OCI-LY7 (cell line): Measurements from ENCODE around the gene ENOPH1. TPM values are rescaled to one million over a fixed set of nuclear protein-coding genes. Genes with fewer than 3 reads are reported as not detected.

Source experiments
- BruUV-seq: library from RNA; stranded (reverse); fragments of 400-500 nt; replicated peaks from 2 replicates; lab custom pipeline; 2021; lab: Mats Ljungman, UMichigan
- CTCF ChIA-PET: fragments of 300-600 bp; sonication (Branson Sonifier 250); formaldehyde crosslinking; loops from one replicate; lab custom pipeline; 2022; ENCODE audit warnings: antibody characterized with exemption; ENCODE audit not compliant: unreplicated experiment; lab: Charles Lee
- POLR2A ChIA-PET: fragments of 300-600 bp; sonication (Branson Sonifier 250); formaldehyde crosslinking; loops from one replicate; lab custom pipeline; 2022; ENCODE audit warnings: antibody characterized with exemption; lab: Charles Lee
- DNase-seq: peaks from one replicate; pipeline ENCODE4 v3.0.0-alpha.2; 2015; ENCODE audit warnings: low spot score
- H2AFZ ChIP-seq: fragments of 200-600 bp; sonication (generic), shearing (Covaris generic); 2 replicates; pipeline ENCODE4 v1.6.1; 2014; ENCODE audit warnings: mild to moderate bottlenecking, antibody characterized with exemption, low read length, moderate library complexity
- H3K27ac ChIP-seq: fragments of 200-600 bp; sonication (generic); 2 replicates; pipeline ENCODE4 v1.5.1; 2014; ENCODE audit warnings: mixed run types, low read depth, mild to moderate bottlenecking, moderate library complexity, low read length, inconsistent platforms; ENCODE audit not compliant: poor library complexity, severe bottlenecking
- H3K36me3 ChIP-seq: fragments of 200-600 bp; sonication (generic); 2 replicates; pipeline ENCODE4 v1.6.1; 2014; ENCODE audit warnings: mild to moderate bottlenecking, antibody characterized with exemption, low read length, moderate library complexity, mixed read lengths; ENCODE audit not compliant: insufficient read depth
- H3K4me1 ChIP-seq: fragments of 200-600 bp; sonication (generic); 2 replicates; pipeline ENCODE4 v1.5.1; 2014; ENCODE audit warnings: mild to moderate bottlenecking, low read length; ENCODE audit not compliant: insufficient read depth, poor library complexity, severe bottlenecking
- H3K4me2 ChIP-seq: fragments of 200-600 bp; sonication (generic); 2 replicates; pipeline ENCODE4 v1.6.1; 2014; ENCODE audit warnings: mild to moderate bottlenecking, low read length
- H3K4me3 ChIP-seq: fragments of 200-600 bp; sonication (generic); 2 replicates; pipeline ENCODE4 v1.5.1; 2014; ENCODE audit warnings: mild to moderate bottlenecking, low read depth, low read length; ENCODE audit not compliant: poor library complexity, severe bottlenecking
- H3K79me2 ChIP-seq: fragments of 200-600 bp; sonication (generic); 2 replicates; pipeline ENCODE4 v1.6.1; 2016; ENCODE audit warnings: low read depth, mild to moderate bottlenecking, low read length, moderate library complexity, mixed read lengths; ENCODE audit not compliant: insufficient read depth
- H3K9me2 ChIP-seq: fragments of 200-600 bp; sonication (generic); 2 replicates; pipeline ENCODE4 v1.6.1; 2016; ENCODE audit warnings: mild to moderate bottlenecking, low read length, mixed read lengths; ENCODE audit not compliant: insufficient read depth
- H3K9me3 ChIP-seq: fragments of 200-600 bp; sonication (generic); 2 replicates; pipeline ENCODE4 v1.6.1; 2014; ENCODE audit warnings: mild to moderate bottlenecking, mixed run types, low read length, mixed read lengths
- H4K20me1 ChIP-seq: fragments of 200-600 bp; sonication (generic); 2 replicates; pipeline ENCODE4 v1.6.1; 2014; ENCODE audit warnings: mild to moderate bottlenecking, antibody characterized with exemption, low read length, moderate library complexity, mixed read lengths; ENCODE audit not compliant: insufficient read depth
- EZH2phosphoT487 ChIP-seq: fragments of 200-600 bp; sonication (generic); IDR thresholded peaks from 2 replicates; pipeline ENCODE4 v1.6.1; 2018; ENCODE audit warnings: low read depth, borderline replicate concordance, mild to moderate bottlenecking, mixed run types, antibody characterized with exemption, low read length, moderate library complexity, mixed read lengths
- intact Hi-C: fragments of 100-400 bp; cut with micrococcal nuclease; formaldehyde crosslinking; loops from one replicate; pipeline ENCODE4 v1.10.0; 2022; ENCODE audit not compliant: unreplicated experiment
- total RNA-seq, 2 experiments: library from RNA; depleted of rRNA in 1 of 2; stranded (reverse); fragments of >200 nt in 1 of 2; shearing (Covaris generic) in 1 of 2; gene quantifications; 2 replicates each; pipeline ENCODE4 v1.2.3, GENCODE V29; 2014 to 2022
- TF ChIP-seq, protein P1 (sequence below): fragments of 200-600 bp; sonication (generic); conservative IDR thresholded peaks from 2 replicates; pipeline ENCODE4 v1.5.1; 2014; ENCODE audit warnings: mild to moderate bottlenecking, antibody characterized with exemption, low read length, moderate library complexity, mixed read lengths

ENOPH1 gene
- total RNA-seq, 2 experiments from 2014 or later = 58.7 to 70.2 TPM

DNA sequence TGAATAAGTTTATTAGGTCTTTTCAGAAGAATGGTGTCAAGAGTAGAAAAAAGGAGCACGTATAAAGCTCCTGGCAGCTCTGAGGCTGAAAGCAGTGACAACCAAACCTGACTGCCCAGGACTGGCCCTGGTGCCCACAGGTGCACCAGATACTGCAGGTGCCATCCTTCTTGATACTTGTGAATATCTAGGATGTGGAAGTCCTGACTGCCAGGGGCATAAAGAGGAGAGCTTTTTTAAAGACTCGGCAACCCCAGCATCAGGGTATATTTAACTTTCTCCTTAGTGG, 70.7 kb downstream of the ENOPH1 start:
- H3K27ac ChIP-seq = no peak overlapping the region
- TF ChIP-seq EZH2phosphoT487 = no peak
- TF ChIP-seq, protein P1, sequence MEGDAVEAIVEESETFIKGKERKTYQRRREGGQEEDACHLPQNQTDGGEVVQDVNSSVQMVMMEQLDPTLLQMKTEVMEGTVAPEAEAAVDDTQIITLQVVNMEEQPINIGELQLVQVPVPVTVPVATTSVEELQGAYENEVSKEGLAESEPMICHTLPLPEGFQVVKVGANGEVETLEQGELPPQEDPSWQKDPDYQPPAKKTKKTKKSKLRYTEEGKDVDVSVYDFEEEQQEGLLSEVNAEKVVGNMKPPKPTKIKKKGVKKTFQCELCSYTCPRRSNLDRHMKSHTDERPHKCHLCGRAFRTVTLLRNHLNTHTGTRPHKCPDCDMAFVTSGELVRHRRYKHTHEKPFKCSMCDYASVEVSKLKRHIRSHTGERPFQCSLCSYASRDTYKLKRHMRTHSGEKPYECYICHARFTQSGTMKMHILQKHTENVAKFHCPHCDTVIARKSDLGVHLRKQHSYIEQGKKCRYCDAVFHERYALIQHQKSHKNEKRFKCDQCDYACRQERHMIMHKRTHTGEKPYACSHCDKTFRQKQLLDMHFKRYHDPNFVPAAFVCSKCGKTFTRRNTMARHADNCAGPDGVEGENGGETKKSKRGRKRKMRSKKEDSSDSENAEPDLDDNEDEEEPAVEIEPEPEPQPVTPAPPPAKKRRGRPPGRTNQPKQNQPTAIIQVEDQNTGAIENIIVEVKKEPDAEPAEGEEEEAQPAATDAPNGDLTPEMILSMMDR = no peak
- H3K4me2 ChIP-seq = no peak overlapping the region
- H3K36me3 ChIP-seq = no peaks in the 10 kb centered on the region
- BruUV-seq = no TSS peak
- intact Hi-C loops = no loop called here
- no peaks in the 10 kb centered on the region for H4K20me1 ChIP-seq
- no peak overlapping the region for H2AFZ ChIP-seq
- no peaks in the 10 kb centered on the region for H3K4me1 ChIP-seq
- no peak overlapping the region for H3K4me3 ChIP-seq
- ChIA-PET POLR2A (no interaction called here), CTCF (no interaction called here)
- no peaks in the 10 kb centered on the region for H3K79me2 ChIP-seq
- DNase-seq = no peak
- no peaks in the 10 kb centered on the region for H3K9me3 ChIP-seq
- no peaks in the 10 kb centered on the region for H3K9me2 ChIP-seq

DNA sequence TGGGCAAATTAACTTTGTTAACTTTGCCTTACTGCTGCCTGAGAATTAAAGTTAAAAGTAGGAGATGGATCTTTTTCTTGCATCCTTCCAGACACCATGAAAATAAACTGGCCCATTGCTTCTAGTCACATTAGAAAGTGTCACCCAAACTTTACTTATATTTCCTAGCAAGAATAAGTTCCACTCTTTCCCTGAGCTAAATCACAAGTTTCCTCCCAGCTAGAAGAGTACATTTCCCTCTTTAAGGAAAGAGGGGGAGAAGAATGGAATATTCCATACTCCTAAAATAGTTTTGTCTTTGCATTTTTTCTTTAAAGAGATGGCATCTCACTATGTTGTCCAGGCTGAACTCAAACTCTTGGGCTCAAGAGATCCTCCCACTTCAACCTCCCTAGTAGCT, 77.6 kb downstream of the ENOPH1 start:
- CTCF ChIA-PET = no interaction called here
- no peaks in the 10 kb centered on the region for H4K20me1 ChIP-seq
- no peaks in the 10 kb centered on the region for H3K36me3 ChIP-seq
- no peaks in the 10 kb centered on the region for H3K9me2 ChIP-seq
- DNase-seq = no peak
- H3K4me2 ChIP-seq = no peak overlapping the region
- no peak overlapping the region for H3K4me3 ChIP-seq
- intact Hi-C loops = no loop called here
- POLR2A ChIA-PET = interaction anchor here (0.6 kb wide), 2 partner anchors 848 to 1597 kb away, joined by 3 to 4 read pairs; no protein-coding TSS in a partner anchor
- no peaks in the 10 kb centered on the region for H3K79me2 ChIP-seq
- no peaks in the 10 kb centered on the region for H3K4me1 ChIP-seq
- H3K9me3 ChIP-seq = no peaks in the 10 kb centered on the region
- H2AFZ ChIP-seq = no peak overlapping the region
- TF ChIP-seq, protein P1 = no peak
- TF ChIP-seq EZH2phosphoT487 = no peak
- BruUV-seq = no TSS peak
- no peak overlapping the region for H3K27ac ChIP-seq

DNA sequence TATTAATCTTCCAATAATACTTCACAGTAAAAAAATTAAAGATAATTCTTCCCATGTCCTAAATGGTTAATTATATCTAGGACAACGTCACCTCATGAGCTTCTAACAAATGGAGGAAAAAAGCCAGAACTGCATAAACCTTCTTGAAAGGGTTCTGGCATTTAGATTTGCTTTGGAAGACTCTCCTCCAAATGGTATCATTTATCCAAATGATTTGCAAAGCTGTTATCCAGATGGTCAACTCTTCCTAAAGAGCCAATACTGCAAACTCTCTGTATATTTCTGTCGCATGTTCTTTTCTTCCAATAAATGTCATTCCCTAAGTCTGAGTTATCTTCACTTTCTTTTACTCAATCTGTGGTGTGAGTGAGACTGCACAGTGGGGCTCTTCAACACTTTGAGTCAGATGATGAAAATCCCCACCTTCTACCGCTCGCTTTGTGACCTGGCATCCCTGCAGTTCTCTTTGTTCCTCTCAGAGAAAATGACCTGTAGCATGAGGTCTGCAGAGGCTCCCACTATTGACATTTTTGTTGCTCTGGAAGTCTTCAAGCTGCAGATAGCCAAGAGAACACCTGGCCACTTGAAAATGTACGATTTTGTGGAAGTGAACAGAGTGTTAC, 78.5 kb downstream of the ENOPH1 start:
- Histone ChIP-seq H3K36me3 (no peaks in the 10 kb centered on the region), H4K20me1 (no peaks in the 10 kb centered on the region), H3K4me3 (no peak overlapping the region), H3K9me2 (no peaks in the 10 kb centered on the region), H3K27ac (no peak overlapping the region), H3K9me3 (no peaks in the 10 kb centered on the region), H3K4me1 (no peaks in the 10 kb centered on the region), H3K4me2 (no peak overlapping the region), H3K79me2 (no peaks in the 10 kb centered on the region), H2AFZ (no peak overlapping the region)
- no TSS peak for BruUV-seq
- intact Hi-C loops = no loop called here
- TF ChIP-seq, protein P1 = no peak
- DNase-seq = no peak
- ChIA-PET CTCF (no interaction called here), POLR2A (interaction anchor here (0.6 kb wide), 1 partner anchor 1101 kb away, joined by 3 read pairs; no protein-coding TSS in a partner anchor)
